Measurements from ENCODE around the gene TMEM181. TPM values are rescaled to one million over a fixed set of nuclear protein-coding genes. Genes with fewer than 3 reads are reported as not detected.

The TMEM181 gene
- polyA plus RNA-seq, 1 experiment, result 20.6 TPM

DNA sequence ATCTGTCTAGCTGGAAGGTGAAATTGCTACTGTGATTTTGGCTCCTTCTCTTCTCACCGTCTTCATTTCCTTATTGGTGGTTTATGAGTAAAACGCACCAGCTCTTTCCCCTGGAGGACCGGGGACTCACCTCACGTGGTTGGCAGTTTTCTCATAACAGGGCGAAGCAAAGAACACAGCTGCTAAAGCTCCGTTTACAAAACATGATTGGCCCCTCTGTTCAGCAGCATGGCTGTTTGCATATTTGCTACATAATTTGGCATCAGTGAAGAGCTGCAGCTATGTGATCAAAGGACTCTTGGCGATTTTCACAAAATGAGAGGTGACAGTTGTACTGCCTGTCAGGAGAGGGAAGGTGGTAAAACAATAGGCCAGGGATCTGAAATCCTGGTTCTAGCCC is 20.5 kb upstream of the TMEM181 start:
- TF ChIP-seq, protein P1, sequence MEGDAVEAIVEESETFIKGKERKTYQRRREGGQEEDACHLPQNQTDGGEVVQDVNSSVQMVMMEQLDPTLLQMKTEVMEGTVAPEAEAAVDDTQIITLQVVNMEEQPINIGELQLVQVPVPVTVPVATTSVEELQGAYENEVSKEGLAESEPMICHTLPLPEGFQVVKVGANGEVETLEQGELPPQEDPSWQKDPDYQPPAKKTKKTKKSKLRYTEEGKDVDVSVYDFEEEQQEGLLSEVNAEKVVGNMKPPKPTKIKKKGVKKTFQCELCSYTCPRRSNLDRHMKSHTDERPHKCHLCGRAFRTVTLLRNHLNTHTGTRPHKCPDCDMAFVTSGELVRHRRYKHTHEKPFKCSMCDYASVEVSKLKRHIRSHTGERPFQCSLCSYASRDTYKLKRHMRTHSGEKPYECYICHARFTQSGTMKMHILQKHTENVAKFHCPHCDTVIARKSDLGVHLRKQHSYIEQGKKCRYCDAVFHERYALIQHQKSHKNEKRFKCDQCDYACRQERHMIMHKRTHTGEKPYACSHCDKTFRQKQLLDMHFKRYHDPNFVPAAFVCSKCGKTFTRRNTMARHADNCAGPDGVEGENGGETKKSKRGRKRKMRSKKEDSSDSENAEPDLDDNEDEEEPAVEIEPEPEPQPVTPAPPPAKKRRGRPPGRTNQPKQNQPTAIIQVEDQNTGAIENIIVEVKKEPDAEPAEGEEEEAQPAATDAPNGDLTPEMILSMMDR (IDR thresholded peaks at IDR 0.05; ENCODE audit: insufficient read depth, low read depth, low read length), result no peak
- Histone ChIP-seq H3K4me3 (ENCODE audit: low read depth, low read length) (no peak overlapping the region), H3K36me3 (ENCODE audit: control insufficient read depth, insufficient read depth, low read length) (no peaks in the 10 kb centered on the region), H3K27me3 (ENCODE audit: control insufficient read depth, insufficient read depth, low read length) (peaks cover 7% of the 10 kb centered on the region; the same call in 1 of the 2 replicates)
- POLR2A ChIA-PET, result no interaction called here
- CTCF ChIA-PET, result interaction anchor here (1.8 kb wide), 1 partner anchor 318 kb away, joined by 6 read pairs; no protein-coding TSS in a partner anchor
- no peak for DNase-seq (ENCODE audit: low read depth)

DNA sequence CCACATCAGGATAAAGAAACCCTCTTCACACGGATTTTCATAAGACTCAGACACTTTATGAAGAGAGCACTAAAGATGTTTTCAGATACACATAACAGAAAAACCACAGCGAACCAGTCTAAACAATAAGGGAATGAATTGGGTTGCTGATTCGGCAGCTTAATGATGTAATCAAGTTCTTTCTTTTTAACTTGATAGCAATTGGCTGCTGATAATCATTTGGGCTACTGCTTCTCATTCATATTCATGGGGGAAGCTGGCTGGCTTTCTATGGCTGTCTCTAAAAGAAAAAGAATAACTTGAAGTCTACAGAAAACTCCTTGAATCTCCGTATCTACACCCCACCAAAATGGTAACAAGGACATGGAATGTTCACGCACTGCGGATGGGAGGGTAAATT is 20.0 kb upstream of the TMEM181 start:
- Histone ChIP-seq H3K4me3 (ENCODE audit: low read depth, low read length) (no peak overlapping the region), H3K36me3 (ENCODE audit: control insufficient read depth, insufficient read depth, low read length) (no peaks in the 10 kb centered on the region), H3K27me3 (ENCODE audit: control insufficient read depth, insufficient read depth, low read length) (peaks cover 7% of the 10 kb centered on the region; the same call in 1 of the 2 replicates)
- ChIA-PET CTCF (interaction anchor here (0.6 to 1.8 kb wide), 3 partner anchors 29 to 319 kb away, joined by 3 to 6 read pairs (median 3); no protein-coding TSS in a partner anchor), POLR2A (no interaction called here)
- no peak for DNase-seq (ENCODE audit: low read depth)
- TF ChIP-seq, protein P1 (IDR thresholded peaks at IDR 0.05; ENCODE audit: insufficient read depth, low read depth, low read length), result no peak

DNA sequence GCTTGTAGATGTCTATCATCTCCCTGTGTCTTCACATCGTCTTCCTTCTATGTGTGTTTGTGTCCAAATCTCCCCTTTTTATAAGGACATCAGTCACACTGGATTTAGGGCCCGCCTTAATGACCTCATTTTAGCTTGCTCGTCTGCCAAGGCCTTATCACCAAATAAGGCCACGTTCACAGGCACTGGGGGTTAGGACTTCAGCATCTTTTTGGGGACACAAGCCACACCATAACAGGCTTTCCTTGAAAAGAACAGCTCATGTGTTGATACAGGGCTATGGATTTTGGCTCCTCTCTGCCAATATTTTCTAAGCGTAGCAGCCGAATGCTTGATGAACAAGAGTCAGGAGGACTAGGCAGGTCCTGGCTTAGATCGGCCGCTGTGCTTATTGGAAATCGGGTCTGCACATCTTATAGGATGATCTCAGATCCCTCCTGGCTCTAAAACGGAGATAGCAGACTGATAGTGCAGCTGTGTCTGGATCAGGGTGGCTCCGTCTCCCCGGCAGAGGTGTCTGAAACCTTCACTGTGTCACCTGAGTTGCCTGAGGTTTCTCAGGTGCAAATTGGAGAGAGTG is 16.2 kb upstream of the TMEM181 start:
- CTCF ChIA-PET, result interaction anchor here (1.4 to 2.4 kb wide), 2 partner anchors 10 to 25 kb away, joined by 3 to 9 read pairs; no protein-coding TSS in a partner anchor
- POLR2A ChIA-PET, result no interaction called here
- DNase-seq (ENCODE audit: low read depth), result no peak
- H3K4me3 ChIP-seq (ENCODE audit: low read depth, low read length), result no peak overlapping the region
- no peaks in the 10 kb centered on the region for H3K36me3 ChIP-seq (ENCODE audit: control insufficient read depth, insufficient read depth, low read length)
- TF ChIP-seq, protein P1 (IDR thresholded peaks at IDR 0.05; ENCODE audit: insufficient read depth, low read depth, low read length), result no peak
- H3K27me3 ChIP-seq (ENCODE audit: control insufficient read depth, insufficient read depth, low read length), result peaks cover 3% of the 10 kb centered on the region; the same call in 1 of the 2 replicates

DNA sequence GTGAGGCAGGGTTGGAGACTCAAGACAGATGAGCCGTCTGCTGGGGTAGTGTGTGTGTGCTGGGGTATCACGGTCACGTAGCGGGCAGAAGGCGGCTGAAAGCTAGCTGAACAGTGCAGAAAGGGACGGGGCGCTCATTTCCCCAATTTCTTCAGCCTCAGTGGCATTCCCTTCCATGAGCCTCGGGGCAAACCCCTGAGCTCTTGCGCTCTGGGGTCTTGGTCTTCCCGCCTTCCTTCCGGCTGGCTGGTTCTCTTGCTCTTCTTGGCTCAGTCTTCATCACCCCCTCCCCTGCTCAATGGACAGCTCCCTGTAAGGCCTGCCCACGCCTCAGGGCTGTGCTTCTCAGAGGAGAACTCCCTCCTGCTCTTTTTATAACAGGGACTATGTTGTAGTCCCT is 15.5 kb upstream of the TMEM181 start:
- POLR2A ChIA-PET, result no interaction called here
- CTCF ChIA-PET, result no interaction called here

More for the DNA sequence above, 15.5 kb upstream of the TMEM181 start:
- H3K27me3 ChIP-seq (ENCODE audit: control insufficient read depth, insufficient read depth, low read length), result peaks cover 3% of the 10 kb centered on the region; the same call in 1 of the 2 replicates
- no peaks in the 10 kb centered on the region for H3K36me3 ChIP-seq (ENCODE audit: control insufficient read depth, insufficient read depth, low read length)
- no peak overlapping the region for H3K4me3 ChIP-seq (ENCODE audit: low read depth, low read length)
- DNase-seq (ENCODE audit: low read depth), result no peak
- TF ChIP-seq, protein P1 (IDR thresholded peaks at IDR 0.05; ENCODE audit: insufficient read depth, low read depth, low read length), result no peak

Measured in BJ (cell line).